ENCODE results near the gene SLC22A3. TPM values are rescaled to one million over a fixed set of nuclear protein-coding genes. Genes with fewer than 3 reads are reported as not detected.

SLC22A3 gene
- total RNA-seq, 1 donor from 2014 or later = not detected

DNA sequence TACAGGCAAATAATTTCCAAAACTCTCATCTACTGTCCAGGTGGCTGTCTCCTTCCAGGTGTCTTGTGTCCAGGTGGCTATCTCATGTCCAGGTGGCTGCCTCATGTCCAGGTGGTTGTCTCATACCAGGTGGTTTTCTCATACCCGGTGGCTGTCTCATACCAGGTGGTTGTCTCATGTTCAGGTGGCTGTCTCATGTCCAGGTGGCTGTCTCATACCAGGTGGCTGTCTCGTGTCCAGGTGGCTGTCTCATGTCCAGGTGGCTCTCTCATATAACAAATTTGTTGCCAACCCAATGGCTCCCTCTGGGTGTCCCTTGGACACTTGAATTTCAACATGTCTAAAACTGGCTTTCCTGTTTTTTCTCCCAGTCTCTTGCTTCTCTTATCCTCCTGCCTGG is 14.3 kb upstream of the SLC22A3 start:
- Mint-ChIP-seq H3K4me1 (no peaks in the 10 kb centered on the region), H3K4me3 (no peak overlapping the region), H3K9me3 (no peaks in the 10 kb centered on the region), H3K27me3 (peaks cover 6% of the 10 kb centered on the region), H3K36me3 (ENCODE audit: low read depth) (no peaks in the 10 kb centered on the region), H3K27ac (no peak overlapping the region)
- no peak for DNase-seq
- intact Hi-C loops (cut with micrococcal nuclease) = no loop called here
- TF ChIP-seq, protein P1, sequence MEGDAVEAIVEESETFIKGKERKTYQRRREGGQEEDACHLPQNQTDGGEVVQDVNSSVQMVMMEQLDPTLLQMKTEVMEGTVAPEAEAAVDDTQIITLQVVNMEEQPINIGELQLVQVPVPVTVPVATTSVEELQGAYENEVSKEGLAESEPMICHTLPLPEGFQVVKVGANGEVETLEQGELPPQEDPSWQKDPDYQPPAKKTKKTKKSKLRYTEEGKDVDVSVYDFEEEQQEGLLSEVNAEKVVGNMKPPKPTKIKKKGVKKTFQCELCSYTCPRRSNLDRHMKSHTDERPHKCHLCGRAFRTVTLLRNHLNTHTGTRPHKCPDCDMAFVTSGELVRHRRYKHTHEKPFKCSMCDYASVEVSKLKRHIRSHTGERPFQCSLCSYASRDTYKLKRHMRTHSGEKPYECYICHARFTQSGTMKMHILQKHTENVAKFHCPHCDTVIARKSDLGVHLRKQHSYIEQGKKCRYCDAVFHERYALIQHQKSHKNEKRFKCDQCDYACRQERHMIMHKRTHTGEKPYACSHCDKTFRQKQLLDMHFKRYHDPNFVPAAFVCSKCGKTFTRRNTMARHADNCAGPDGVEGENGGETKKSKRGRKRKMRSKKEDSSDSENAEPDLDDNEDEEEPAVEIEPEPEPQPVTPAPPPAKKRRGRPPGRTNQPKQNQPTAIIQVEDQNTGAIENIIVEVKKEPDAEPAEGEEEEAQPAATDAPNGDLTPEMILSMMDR (IDR thresholded peaks at IDR 0.05) = no peak
- CTCF ChIA-PET = no interaction called here
- no peak for ATAC-seq (ENCODE audit: low read depth)
- POLR2A ChIA-PET = no interaction called here

DNA sequence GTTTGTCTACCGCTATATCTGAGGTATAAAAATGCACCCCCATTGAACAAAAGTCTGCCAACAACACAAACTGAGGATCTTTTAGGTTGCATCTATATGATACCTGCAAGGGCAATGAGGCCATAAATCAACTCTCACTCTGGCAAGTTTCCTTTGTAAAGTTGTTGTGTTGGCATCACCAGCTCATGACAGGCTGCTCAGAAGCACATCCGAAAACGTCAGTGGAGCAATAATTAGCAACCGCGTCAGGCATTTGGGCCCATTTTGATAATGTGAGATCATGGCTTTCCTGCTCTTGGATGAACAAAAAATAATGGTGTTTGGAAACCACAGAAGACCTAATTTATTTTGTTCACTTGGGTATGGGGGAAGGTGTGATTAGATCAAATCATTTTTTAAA is 12.0 kb upstream of the SLC22A3 start:
- ATAC-seq (ENCODE audit: low read depth) (no peak), DNase-seq (no peak)
- Mint-ChIP-seq H3K4me3 (no peak overlapping the region), H3K4me1 (no peaks in the 10 kb centered on the region), H3K9me3 (no peaks in the 10 kb centered on the region), H3K36me3 (ENCODE audit: low read depth) (no peaks in the 10 kb centered on the region), H3K27ac (no peak overlapping the region), H3K27me3 (peaks cover 12% of the 10 kb centered on the region)
- POLR2A ChIA-PET = no interaction called here
- TF ChIP-seq, protein P1 (IDR thresholded peaks at IDR 0.05) = no peak
- CTCF ChIA-PET = no interaction called here
- intact Hi-C loops (cut with micrococcal nuclease) = no loop called here

DNA sequence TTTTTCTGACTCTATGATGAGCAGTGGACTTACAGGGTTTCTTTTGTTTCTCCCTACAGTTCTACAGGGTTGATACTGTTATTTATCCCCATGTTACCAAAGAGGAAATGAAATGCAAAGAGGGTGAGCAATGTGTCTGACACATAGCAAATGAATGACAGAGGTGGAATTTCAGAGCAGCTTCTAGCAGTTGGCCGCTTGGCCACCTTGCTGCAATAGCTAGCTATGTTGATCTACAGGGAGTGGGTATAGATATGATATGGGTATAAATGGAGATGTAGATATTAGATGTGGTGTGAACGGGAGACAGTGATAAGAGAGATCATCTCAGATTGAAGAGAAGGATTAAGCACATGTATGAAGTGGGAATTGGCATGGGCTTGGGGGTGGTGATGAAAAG is 10.9 kb upstream of the SLC22A3 start:
- H3K9me3 Mint-ChIP-seq = no peaks in the 10 kb centered on the region
- POLR2A ChIA-PET = no interaction called here
- H3K4me3 Mint-ChIP-seq = no peak overlapping the region
- H3K27me3 Mint-ChIP-seq = peaks cover 14% of the 10 kb centered on the region
- no peak for DNase-seq
- H3K4me1 Mint-ChIP-seq = no peaks in the 10 kb centered on the region
- ATAC-seq (ENCODE audit: low read depth) = no peak
- TF ChIP-seq, protein P1 (IDR thresholded peaks at IDR 0.05) = no peak
- no peaks in the 10 kb centered on the region for H3K36me3 Mint-ChIP-seq (ENCODE audit: low read depth)
- intact Hi-C loops (cut with micrococcal nuclease) = no loop called here
- no peak overlapping the region for H3K27ac Mint-ChIP-seq
- CTCF ChIA-PET = no interaction called here

DNA sequence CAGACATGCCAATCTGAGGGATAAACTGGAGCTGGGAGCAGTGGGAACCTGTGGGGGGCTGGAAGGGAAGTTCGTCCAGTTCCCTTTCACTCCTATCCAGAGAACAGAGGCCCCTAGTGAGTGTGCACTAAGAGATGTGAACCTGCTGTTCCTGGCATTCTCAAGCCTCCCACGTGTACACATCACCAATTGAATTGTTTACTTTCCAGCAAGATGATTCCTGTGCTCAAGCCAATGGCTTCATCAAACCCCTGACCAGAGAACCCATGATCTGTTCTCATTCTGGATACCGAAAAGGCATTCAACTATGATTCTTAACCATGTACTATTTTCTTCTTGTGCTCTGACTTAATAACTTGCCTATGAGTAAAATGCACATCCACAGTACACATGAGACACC is 10.2 kb upstream of the SLC22A3 start:
- no peaks in the 10 kb centered on the region for H3K36me3 Mint-ChIP-seq (ENCODE audit: low read depth)
- H3K9me3 Mint-ChIP-seq = no peaks in the 10 kb centered on the region
- CTCF ChIA-PET = no interaction called here
- TF ChIP-seq, protein P1 (IDR thresholded peaks at IDR 0.05) = no peak
- H3K27ac Mint-ChIP-seq = no peak overlapping the region
- intact Hi-C loops (cut with micrococcal nuclease) = no loop called here
- no peaks in the 10 kb centered on the region for H3K4me1 Mint-ChIP-seq
- POLR2A ChIA-PET = no interaction called here
- peaks cover 14% of the 10 kb centered on the region for H3K27me3 Mint-ChIP-seq
- no peak for DNase-seq
- ATAC-seq (ENCODE audit: low read depth) = no peak
- H3K4me3 Mint-ChIP-seq = no peak overlapping the region

DNA sequence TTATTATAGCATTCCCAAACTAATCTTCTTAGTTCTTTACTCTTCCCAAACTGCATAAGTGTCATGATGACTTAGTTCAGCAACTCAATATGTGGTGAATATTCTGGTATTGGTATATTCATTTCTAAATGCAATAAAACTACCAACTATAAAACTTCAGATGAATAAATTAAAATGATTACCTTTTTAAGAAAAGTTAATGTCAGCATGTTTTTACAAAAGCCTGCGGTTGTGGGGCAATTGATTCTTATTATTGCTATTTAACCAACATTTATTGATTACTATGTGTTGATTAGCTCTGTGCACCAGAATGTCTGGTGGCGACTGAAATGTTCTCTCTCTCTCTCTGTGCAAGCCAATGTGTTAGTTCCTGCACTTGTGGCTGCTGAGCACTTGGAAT is 5.0 kb upstream of the SLC22A3 start:
- intact Hi-C loops (cut with micrococcal nuclease) = no loop called here
- CTCF ChIA-PET = no interaction called here
- Mint-ChIP-seq H3K9me3 (no peaks in the 10 kb centered on the region), H3K27ac (no peak overlapping the region), H3K27me3 (peaks cover 29% of the 10 kb centered on the region), H3K36me3 (ENCODE audit: low read depth) (no peaks in the 10 kb centered on the region), H3K4me1 (no peaks in the 10 kb centered on the region), H3K4me3 (no peak overlapping the region)
- ATAC-seq (ENCODE audit: low read depth) (no peak), DNase-seq (no peak)
- TF ChIP-seq, protein P1 (IDR thresholded peaks at IDR 0.05) = no peak
- POLR2A ChIA-PET = no interaction called here
